Astrocyte (in vitro differentiated cells and primary cell): ENCODE measurements around the gene MAPK1IP1L. TPM values are rescaled to one million over a fixed set of nuclear protein-coding genes. Genes with fewer than 3 reads are reported as not detected.

Experiments
- DNase-seq: peaks from one replicate; pipeline ENCODE4 v3.0.0-alpha.2; 2010; ENCODE audit warnings: low read depth
- FAIRE-seq: peaks from 2 replicates; lab custom pipeline; 2011; peaks lifted over from hg19 to GRCh38; lab: Jason Lieb, UNC
- H2AFZ ChIP-seq: 2 replicates; pipeline ENCODE4 v1.6.0; 2012; ENCODE audit warnings: low read depth, low read length, inconsistent platforms
- H3K27ac ChIP-seq: 2 replicates; pipeline ENCODE4 v1.5.1; 2011; ENCODE audit warnings: low read depth, low read length, inconsistent platforms
- H3K27me3 ChIP-seq: 2 replicates; pipeline ENCODE4 v1.6.0; 2011; ENCODE audit warnings: low read length, inconsistent platforms; ENCODE audit not compliant: insufficient read depth
- H3K36me3 ChIP-seq: 2 replicates; pipeline ENCODE4 v1.5.1; 2011; ENCODE audit warnings: low read length, inconsistent platforms; ENCODE audit not compliant: insufficient read depth
- H3K4me1 ChIP-seq: 2 replicates; pipeline ENCODE4 v1.5.1; 2011; ENCODE audit warnings: low read length, inconsistent platforms; ENCODE audit not compliant: insufficient read depth
- H3K4me2 ChIP-seq: 2 replicates; pipeline ENCODE4 v1.6.0; 2012; ENCODE audit warnings: low read length, inconsistent platforms
- H3K4me3 ChIP-seq: 2 replicates; pipeline ENCODE4 v1.5.1; 2011; ENCODE audit warnings: low read depth, mild to moderate bottlenecking, low read length, inconsistent platforms; ENCODE audit not compliant: insufficient read depth
- H3K79me2 ChIP-seq: 2 replicates; pipeline ENCODE4 v1.6.0; 2012; ENCODE audit warnings: mild to moderate bottlenecking, low read length, inconsistent platforms; ENCODE audit not compliant: insufficient read depth
- H3K9ac ChIP-seq: 2 replicates; pipeline ENCODE4 v1.6.0; 2012; ENCODE audit warnings: mild to moderate bottlenecking, low read length, inconsistent platforms
- H3K9me3 ChIP-seq: 2 replicates; pipeline ENCODE4 v1.5.1; 2012; ENCODE audit warnings: low read depth, mild to moderate bottlenecking, low read length, inconsistent platforms; ENCODE audit not compliant: insufficient read depth
- H4K20me1 ChIP-seq: 2 replicates; pipeline ENCODE4 v1.6.0; 2012; ENCODE audit warnings: low read length, inconsistent platforms; ENCODE audit not compliant: insufficient read depth
- H3K27ac Mint-ChIP-seq: one replicate; pipeline ENCODE4 v1.8.0; 2021; ENCODE audit warnings: mild to moderate bottlenecking, mixed read lengths; ENCODE audit not compliant: unreplicated experiment
- H3K27me3 Mint-ChIP-seq: one replicate; pipeline ENCODE4 v1.8.0; 2021; ENCODE audit warnings: low read depth, mixed read lengths; ENCODE audit not compliant: unreplicated experiment
- H3K36me3 Mint-ChIP-seq: one replicate; pipeline ENCODE4 v1.8.0; 2021; ENCODE audit warnings: low read depth, mixed read lengths; ENCODE audit not compliant: unreplicated experiment
- H3K4me1 Mint-ChIP-seq: one replicate; pipeline ENCODE4 v1.8.0; 2021; ENCODE audit warnings: low read depth, mixed read lengths; ENCODE audit not compliant: unreplicated experiment
- H3K4me3 Mint-ChIP-seq: one replicate; pipeline ENCODE4 v1.8.0; 2021; ENCODE audit warnings: mild to moderate bottlenecking, moderate library complexity, mixed read lengths; ENCODE audit not compliant: unreplicated experiment
- H3K9me3 Mint-ChIP-seq: one replicate; pipeline ENCODE4 v1.8.0; 2021; ENCODE audit warnings: mild to moderate bottlenecking, mixed read lengths; ENCODE audit not compliant: unreplicated experiment
- EZH2 ChIP-seq: IDR thresholded peaks from 2 replicates; pipeline ENCODE4 v1.6.1; 2012; ENCODE audit warnings: mild to moderate bottlenecking, low read length, inconsistent platforms; ENCODE audit not compliant: insufficient read depth
- total RNA-seq: library from RNA; stranded (reverse); gene quantifications from 2 replicates; pipeline ENCODE4 v1.2.1, GENCODE V29; 2021
- TF ChIP-seq, protein P1 (sequence below): IDR thresholded peaks from 2 replicates; pipeline ENCODE4 v1.5.1; 2011; ENCODE audit warnings: low read depth, mild to moderate bottlenecking, inconsistent platforms, low read length, moderate library complexity; ENCODE audit not compliant: insufficient read depth

Gene MAPK1IP1L
- total RNA-seq, 1 donor from 2014 or later, result 111 TPM

DNA sequence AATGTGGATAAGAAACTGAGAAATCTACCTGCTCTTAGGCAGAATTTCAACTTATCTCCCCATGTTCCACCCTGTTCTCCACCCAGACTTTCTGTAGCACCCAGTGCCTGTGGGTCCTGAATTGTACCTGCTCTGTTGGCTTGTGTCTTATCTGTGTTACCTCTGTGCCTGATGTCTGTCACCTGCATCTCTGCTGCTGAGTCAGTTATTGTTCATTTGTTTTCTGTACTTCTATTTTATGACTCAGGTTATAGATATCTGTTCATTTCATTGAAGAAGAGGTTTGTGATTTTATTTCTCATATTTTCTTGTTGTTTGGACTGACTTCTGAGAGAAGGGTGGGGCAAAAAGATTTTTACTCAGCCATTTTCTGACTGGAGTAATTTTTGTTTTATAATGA, 12.7 kb upstream of the MAPK1IP1L start:
- TF ChIP-seq, protein P1, sequence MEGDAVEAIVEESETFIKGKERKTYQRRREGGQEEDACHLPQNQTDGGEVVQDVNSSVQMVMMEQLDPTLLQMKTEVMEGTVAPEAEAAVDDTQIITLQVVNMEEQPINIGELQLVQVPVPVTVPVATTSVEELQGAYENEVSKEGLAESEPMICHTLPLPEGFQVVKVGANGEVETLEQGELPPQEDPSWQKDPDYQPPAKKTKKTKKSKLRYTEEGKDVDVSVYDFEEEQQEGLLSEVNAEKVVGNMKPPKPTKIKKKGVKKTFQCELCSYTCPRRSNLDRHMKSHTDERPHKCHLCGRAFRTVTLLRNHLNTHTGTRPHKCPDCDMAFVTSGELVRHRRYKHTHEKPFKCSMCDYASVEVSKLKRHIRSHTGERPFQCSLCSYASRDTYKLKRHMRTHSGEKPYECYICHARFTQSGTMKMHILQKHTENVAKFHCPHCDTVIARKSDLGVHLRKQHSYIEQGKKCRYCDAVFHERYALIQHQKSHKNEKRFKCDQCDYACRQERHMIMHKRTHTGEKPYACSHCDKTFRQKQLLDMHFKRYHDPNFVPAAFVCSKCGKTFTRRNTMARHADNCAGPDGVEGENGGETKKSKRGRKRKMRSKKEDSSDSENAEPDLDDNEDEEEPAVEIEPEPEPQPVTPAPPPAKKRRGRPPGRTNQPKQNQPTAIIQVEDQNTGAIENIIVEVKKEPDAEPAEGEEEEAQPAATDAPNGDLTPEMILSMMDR, result no peak
- no peak for TF ChIP-seq EZH2
- Histone ChIP-seq H3K79me2 (peaks cover 61% of the 10 kb centered on the region), H3K9me3 (no peaks in the 10 kb centered on the region), H3K4me1 (no peaks in the 10 kb centered on the region), H3K9ac (no peak overlapping the region), H3K36me3 (peaks cover 10% of the 10 kb centered on the region), H2AFZ (no peak overlapping the region), H4K20me1 (peaks cover 32% of the 10 kb centered on the region), H3K27ac (no peak overlapping the region), H3K4me2 (no peak overlapping the region), H3K27me3 (no peaks in the 10 kb centered on the region), H3K4me3 (no peak overlapping the region)
- H3K27me3 Mint-ChIP-seq, result no peaks in the 10 kb centered on the region
- H3K36me3 Mint-ChIP-seq, result peaks cover 18% of the 10 kb centered on the region
- no peaks in the 10 kb centered on the region for H3K9me3 Mint-ChIP-seq
- H3K27ac Mint-ChIP-seq, result no peak overlapping the region
- FAIRE-seq (no peak), DNase-seq (no peak)
- H3K4me3 Mint-ChIP-seq, result no peak overlapping the region
- no peaks in the 10 kb centered on the region for H3K4me1 Mint-ChIP-seq

DNA sequence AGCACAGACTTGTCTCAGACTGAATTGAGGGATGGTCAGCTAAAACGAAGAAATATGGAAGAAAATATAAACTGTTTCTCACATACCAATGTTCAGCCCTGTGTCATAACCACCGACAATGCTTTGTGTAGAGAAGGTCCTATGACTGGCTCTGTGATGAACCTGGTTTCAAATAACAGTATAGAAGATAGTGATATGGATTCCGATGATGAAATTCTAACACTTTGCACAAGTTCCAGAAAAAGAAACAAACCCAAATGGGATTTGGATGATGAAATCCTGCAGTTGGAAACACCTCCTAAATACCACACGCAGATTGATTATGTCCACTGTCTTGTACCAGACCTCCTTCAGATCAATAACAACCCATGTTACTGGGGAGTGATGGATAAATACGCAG, 7.9 kb upstream of the MAPK1IP1L start:
- no peaks in the 10 kb centered on the region for H3K4me1 Mint-ChIP-seq
- no peak overlapping the region for H3K9ac ChIP-seq
- H3K4me3 Mint-ChIP-seq, result no peak overlapping the region
- FAIRE-seq (peak; percentile 73), DNase-seq (no peak)
- H3K4me3 ChIP-seq, result no peak overlapping the region
- H3K9me3 Mint-ChIP-seq, result no peaks in the 10 kb centered on the region
- H3K4me2 ChIP-seq, result no peak overlapping the region
- H3K27ac Mint-ChIP-seq, result no peak overlapping the region
- no peak overlapping the region for H3K27ac ChIP-seq
- H3K27me3 Mint-ChIP-seq, result no peaks in the 10 kb centered on the region
- TF ChIP-seq, protein P1, result no peak
- no peak for TF ChIP-seq EZH2
- no peak overlapping the region for H2AFZ ChIP-seq
- H3K79me2 ChIP-seq, result peaks cover 36% of the 10 kb centered on the region
- H4K20me1 ChIP-seq, result peaks cover 18% of the 10 kb centered on the region
- H3K4me1 ChIP-seq, result no peaks in the 10 kb centered on the region
- H3K9me3 ChIP-seq, result no peaks in the 10 kb centered on the region
- peaks cover 12% of the 10 kb centered on the region for H3K36me3 ChIP-seq
- H3K27me3 ChIP-seq, result no peaks in the 10 kb centered on the region
- H3K36me3 Mint-ChIP-seq, result peaks cover 6% of the 10 kb centered on the region

DNA sequence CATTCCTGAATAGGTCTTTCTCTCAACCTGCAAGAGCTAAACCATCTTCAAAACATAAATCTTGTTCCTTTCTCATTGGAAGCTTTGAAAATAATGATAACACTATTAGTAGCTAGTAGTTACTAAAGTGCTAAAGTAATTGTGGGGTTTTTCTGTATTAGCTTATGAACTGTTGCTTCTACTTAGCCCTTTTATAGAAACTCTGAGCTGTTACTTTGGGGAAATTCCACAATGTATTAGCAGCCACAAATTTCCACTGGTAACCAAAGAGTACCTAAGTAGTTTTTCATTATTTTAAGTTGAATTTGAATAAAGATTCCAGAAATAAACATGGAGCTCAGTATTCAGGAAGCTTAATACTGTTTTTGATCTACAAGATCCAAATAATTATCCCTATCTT, 6.4 kb upstream of the MAPK1IP1L start:
- no peak overlapping the region for H3K4me2 ChIP-seq
- peaks cover 5% of the 10 kb centered on the region for H4K20me1 ChIP-seq
- DNase-seq (no peak), FAIRE-seq (no peak)
- no peaks in the 10 kb centered on the region for H3K9me3 Mint-ChIP-seq
- H3K4me1 Mint-ChIP-seq, result no peaks in the 10 kb centered on the region
- H3K4me3 Mint-ChIP-seq, result no peak overlapping the region
- H3K4me3 ChIP-seq, result no peak overlapping the region
- peaks cover 12% of the 10 kb centered on the region for H3K36me3 ChIP-seq
- H3K27me3 Mint-ChIP-seq, result no peaks in the 10 kb centered on the region
- peaks cover 4% of the 10 kb centered on the region for H3K36me3 Mint-ChIP-seq
- H3K9ac ChIP-seq, result no peak overlapping the region
- H3K9me3 ChIP-seq, result no peaks in the 10 kb centered on the region
- no peak for TF ChIP-seq EZH2
- TF ChIP-seq, protein P1, result no peak
- H3K27ac Mint-ChIP-seq, result no peak overlapping the region
- no peaks in the 10 kb centered on the region for H3K27me3 ChIP-seq
- no peak overlapping the region for H2AFZ ChIP-seq
- H3K4me1 ChIP-seq, result no peaks in the 10 kb centered on the region
- no peak overlapping the region for H3K27ac ChIP-seq
- peaks cover 21% of the 10 kb centered on the region for H3K79me2 ChIP-seq
